Fibroblast of gingiva (primary cell): Measurements from ENCODE around the gene GALNT12.

Source experiments
- DNase-seq: peaks from one replicate; pipeline ENCODE4 v3.0.0-alpha.2; 2011; ENCODE audit warnings: low read depth

The GALNT12 gene

DNA sequence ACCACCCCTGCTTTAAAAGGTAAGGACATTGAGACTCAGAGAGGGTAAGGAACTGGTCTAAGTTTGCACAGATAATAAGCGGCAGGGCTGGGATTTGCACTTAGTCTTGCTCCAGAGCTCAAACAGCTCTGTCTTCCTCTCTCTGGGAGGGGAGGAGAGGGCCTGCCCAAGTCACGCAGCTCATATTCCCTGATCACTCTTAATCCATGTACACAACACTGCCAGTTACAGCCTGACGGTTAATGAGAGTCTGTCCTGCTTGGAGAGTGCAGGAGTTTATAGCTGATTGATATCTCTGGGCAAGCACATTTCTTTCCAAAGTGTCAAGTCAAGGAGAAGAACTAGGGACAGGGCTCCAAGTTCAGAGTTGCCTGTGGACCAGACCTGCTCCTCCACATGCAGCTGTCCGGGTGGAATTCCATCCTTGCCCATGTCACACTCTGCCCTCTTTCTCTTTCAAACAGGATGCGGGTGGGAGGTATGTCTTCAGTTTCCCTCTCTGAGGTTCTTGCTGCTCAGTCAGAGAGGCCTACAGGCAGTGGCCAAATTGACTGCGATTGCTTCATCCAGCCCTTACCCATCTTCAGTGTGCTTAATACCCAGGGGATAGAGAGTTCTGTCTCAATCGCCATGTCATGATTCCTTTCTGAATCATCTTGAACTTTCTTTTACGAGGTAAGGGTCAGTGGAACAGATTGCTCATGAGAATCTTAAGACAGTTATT is 54.5 kb downstream of the GALNT12 start:
- peak; percentile 99 for DNase-seq

GRCh38 chr9:98862936-98863335 is 55.5 kb downstream of the GALNT12 start:
- no peak for DNase-seq

DNA sequence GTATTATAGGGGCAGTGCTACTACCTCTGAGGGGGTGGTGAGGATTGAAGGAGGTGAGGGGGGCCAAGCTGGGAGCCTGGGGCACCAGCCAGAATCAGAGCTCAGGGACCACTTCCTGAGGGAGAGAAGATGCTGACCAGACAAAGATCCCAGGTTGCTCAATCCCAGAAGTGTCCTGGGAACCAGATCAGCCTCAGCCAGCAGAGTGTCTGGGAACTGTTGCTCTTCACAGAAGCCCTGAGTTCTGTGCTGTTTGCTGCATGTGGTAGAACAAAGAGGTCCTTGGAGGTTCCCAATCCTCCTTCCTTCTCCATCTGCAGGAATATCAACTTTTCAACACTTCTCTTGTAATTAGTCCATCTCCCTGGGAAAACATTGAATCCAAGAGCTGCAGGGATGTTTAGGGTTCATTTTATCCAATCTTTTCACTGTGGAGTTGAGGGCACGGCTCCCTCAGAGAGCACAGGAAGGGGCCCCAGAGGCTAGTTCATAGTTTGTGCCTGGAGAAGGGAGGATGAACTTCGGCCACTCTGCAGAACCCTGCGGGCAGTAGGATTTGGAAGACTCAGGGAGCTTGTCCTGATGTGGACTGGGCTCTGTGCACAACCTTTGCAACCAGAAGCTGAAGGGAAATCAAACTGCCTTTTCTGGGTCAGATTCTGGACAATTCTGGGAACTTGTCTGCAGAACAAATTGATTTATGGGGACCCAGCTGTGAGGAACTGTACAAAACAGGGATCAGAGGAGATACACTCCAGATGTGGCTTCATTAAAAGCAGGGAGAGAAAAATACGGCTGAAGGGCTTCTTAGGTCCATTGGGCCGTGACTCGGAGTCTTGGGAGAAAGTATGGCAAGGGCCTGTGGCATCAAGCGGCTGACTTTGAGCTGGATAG is 57.1 kb downstream of the GALNT12 start:
- peak; percentile 68 for DNase-seq

GRCh38 chr9:98865284-98865875 is 57.9 kb downstream of the GALNT12 start:
- DNase-seq = no peak

DNA sequence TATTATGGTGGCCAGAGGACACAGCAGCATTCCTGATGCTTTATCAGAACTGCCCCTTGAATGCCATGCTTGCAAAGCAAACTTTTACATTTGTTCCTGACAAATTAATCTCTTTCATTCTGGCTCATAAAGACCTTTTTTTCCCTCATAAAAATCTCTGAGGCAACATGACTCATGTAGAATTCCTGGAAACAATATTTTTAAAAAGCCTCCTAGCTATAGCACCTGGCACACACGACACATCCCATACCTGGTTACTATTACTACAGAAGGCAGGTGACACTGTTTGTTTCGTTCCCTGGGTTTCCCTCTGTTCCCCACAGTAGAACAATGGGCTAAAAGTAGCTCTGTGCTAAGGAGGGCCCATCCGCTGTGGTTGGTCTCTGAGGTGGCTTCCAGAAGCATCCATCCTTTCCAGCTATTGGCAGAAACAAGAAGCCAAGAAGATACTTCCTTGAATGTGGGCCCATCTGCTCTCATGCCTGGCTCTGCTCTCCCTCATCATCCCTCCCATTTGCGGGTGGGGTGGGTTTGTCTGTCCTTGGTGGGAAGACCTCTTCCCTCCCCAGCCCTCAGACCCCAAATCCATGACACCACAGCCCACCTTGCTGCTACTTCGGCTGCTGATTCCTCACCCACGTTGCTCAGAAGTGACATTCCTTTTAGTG is 59.1 kb downstream of the GALNT12 start:
- DNase-seq = no peak

- no peak for DNase-seq
Observed at GRCh38 chr9:98867103-98867428, 59.6 kb downstream of the GALNT12 start.

- peak; percentile 97 for DNase-seq
Observed at GRCh38 chr9:98867429-98868168, 60.1 kb downstream of the GALNT12 start.

GRCh38 chr9:98869078-98869745 is 61.7 kb downstream of the GALNT12 start:
- no peak for DNase-seq

GRCh38 chr9:98869866-98870265 is 62.4 kb downstream of the GALNT12 start:
- DNase-seq = no peak

DNA sequence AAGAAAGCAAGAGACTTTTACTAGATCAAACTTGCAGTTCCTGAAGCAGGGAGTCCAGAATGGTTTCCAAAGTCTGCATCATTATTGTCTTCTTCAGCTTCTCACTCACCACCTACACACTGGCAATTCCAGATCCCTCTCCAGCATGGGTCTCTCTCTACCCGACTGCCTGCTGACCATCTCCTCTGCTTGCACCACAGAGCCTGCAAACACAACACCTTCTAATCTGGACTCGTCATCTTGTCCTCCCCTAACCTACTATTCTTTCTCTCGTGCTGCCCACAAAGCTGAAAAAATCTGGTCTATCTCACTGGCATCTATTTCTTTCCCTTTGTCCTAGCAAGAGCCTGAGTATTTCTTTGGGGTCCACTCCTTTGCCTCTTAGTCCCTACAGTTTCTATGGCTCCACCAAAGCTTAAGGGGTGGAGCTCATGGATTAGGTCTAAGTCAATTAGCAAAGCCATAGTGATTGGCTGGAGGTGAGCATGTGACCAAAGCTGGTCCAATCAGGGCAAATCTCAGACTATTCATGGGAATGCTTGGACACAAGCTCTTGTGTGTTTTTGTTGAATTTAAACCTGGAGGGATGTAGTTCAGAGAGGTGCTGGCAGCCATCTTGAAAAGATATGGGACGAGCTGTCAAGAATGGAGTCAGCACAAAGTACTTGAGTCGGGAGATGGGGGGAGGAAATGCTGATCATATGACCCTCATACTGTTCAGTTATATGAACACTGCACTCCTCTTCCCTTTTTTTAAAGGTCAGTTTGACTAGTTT is 63.5 kb downstream of the GALNT12 start:
- no peak for DNase-seq

DNA sequence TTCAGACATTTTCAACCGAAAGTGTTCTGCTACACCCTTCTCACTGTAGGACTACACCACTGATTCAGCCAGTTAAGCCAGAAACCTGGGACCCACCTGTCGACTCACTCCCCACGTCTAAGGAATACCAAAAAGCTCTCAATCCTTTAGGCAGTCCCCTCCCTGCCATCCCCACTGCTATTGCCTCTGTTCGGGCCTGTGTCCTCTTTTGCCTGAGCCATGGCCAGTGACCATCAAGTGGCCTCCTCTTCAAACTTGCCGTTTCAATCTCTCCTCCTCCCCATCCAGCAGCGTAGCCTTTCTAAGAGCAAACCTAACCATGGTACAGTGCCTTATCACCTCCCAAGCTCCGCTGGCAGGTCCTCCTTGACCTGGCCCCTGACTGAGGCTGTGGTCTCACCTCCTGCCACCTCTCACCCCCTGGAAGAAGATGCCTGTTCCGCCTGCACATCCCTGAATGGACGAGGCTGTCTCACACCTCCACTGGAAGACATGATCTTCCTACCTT is 64.1 kb downstream of the GALNT12 start:
- DNase-seq = no peak

DNA sequence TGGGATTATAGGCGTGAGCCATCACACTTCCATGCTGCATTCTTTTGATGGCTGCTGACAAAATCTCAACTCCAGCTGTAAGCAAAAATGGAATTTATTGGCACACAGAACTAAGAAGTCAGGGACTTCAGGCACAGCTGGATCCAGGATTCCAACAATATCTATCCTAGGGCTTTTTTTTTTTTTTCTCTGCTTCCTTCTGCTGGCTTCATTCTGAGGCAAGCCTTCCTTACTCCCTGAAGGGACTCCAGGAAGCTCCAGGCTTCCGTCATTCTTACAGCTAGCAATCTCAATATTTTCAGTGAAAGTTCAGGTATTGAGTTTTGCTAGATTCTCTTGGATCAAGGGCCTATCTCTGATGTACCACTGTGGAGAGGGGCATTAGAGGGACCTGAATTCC is 66.1 kb downstream of the GALNT12 start:
- no peak for DNase-seq

GRCh38 chr9:98873951-98874371 is 66.5 kb downstream of the GALNT12 start:
- DNase-seq = peak; percentile 87

- no peak for DNase-seq
Observed at GRCh38 chr9:98874721-98875255, 67.3 kb downstream of the GALNT12 start.

DNA sequence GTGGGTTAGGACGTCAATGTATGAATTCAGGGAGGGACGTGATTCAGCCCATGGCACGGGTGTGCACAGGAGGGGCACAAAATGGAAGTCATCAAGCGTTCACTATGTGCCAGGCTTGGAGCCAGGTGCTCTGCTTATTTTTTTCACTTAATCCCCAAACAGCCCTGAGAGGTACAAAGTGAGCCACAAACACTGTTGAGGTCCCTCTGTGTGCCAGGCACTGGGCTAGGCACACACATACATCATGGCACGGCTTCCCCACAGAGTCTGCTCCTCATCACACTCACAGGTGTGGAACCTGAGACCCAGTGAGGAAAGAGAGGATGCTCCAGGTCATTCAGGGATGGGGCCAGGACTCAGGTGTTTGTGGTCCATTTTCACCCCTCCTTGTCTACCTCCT is 68.1 kb downstream of the GALNT12 start:
- no peak for DNase-seq

GRCh38 chr9:98877311-98877710 is 69.8 kb downstream of the GALNT12 start:
- DNase-seq = no peak

GRCh38 chr9:98879094-98879962 is 71.9 kb downstream of the GALNT12 start:
- peak; percentile 30 for DNase-seq

- DNase-seq = no peak
Observed at GRCh38 chr9:98879963-98880310, 72.5 kb downstream of the GALNT12 start.
